Lower lobe of right lung (tissue), 2 donors: ENCODE results near the gene DOCK4. TPM values are rescaled to one million over a fixed set of nuclear protein-coding genes. Genes with fewer than 3 reads are reported as not detected.

Experiments used
- ATAC-seq, 2 donors: fragments of 200-7000 bp; cut with Tn5 transposase; one replicate each; pipeline ENCODE4 v1.9.1; 2020 to 2022; ENCODE audit warnings: mild to moderate bottlenecking in 2 of 2, moderate library complexity in 2 of 2
- DNase-seq: peaks from one replicate; pipeline ENCODE4 v3.0.0-alpha.2; 2020
- H3K27ac ChIP-seq: fragments of 200-600 bp; one replicate; pipeline ENCODE4 v1.8.0; 2022
- H3K27me3 ChIP-seq: fragments of 200-600 bp; one replicate; pipeline ENCODE4 v1.8.0; 2022; ENCODE audit warnings: low read depth
- H3K36me3 ChIP-seq: fragments of 200-600 bp; one replicate; pipeline ENCODE4 v1.8.0; 2022; ENCODE audit warnings: mild to moderate bottlenecking
- H3K4me1 ChIP-seq: fragments of 200-600 bp; one replicate; pipeline ENCODE4 v1.8.0; 2022
- H3K4me3 ChIP-seq: fragments of 200-600 bp; one replicate; pipeline ENCODE4 v1.8.0; 2022; ENCODE audit warnings: mild to moderate bottlenecking
- H3K9me3 ChIP-seq: fragments of 200-600 bp; one replicate; pipeline ENCODE4 v1.8.0; 2022
- intact Hi-C: fragments of 100-400 bp; cut with DNase I; formaldehyde crosslinking; loops from one replicate; pipeline ENCODE4 v1.11.0; 2022
- total RNA-seq: library from RNA; stranded (reverse); fragmentation: NEBNext Ultra II Directional; extraction: Animal tissue kit (Norgen Biotek cat#: 25700); gene quantifications from one replicate; pipeline ENCODE4 v1.2.1, GENCODE V29; 2021
- TF ChIP-seq, protein P1 (sequence below): fragments of 200-600 bp; IDR thresholded peaks from one replicate; pipeline ENCODE4 v1.8.0; 2022; ENCODE audit warnings: antibody characterized with exemption, mild to moderate bottlenecking
- donor health status: DM: no; HTN: yes; CAD: no; lungs with severe emphysema.

DOCK4 gene
- total RNA-seq, 1 donor from 2014 or later: 78.5 TPM

DNA sequence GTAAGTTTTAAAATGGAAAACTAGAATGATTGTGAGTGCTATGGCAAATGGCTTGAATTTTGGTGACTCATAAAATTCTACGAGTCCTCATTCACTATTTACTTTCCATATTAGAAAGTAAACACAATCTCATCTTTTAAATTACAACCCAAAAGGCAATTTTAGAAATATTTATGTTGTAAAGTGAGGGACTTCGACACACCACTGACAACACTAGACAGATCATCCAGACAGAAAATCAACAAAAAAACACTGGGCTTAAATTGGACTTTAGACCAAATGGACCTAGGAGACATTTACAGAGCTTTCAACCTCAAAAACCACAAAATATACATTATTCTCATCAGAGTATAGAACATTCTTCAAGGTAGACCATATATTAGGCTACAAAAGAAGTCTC, 30.4 kb upstream of the DOCK4 start:
- Histone ChIP-seq H3K27ac (no peak overlapping the region), H3K36me3 (no peaks in the 10 kb centered on the region), H3K4me1 (peaks cover 6% of the 10 kb centered on the region), H3K27me3 (no peaks in the 10 kb centered on the region), H3K4me3 (no peak overlapping the region), H3K9me3 (no peaks in the 10 kb centered on the region)
- ATAC-seq: no peak
- TF ChIP-seq, protein P1, sequence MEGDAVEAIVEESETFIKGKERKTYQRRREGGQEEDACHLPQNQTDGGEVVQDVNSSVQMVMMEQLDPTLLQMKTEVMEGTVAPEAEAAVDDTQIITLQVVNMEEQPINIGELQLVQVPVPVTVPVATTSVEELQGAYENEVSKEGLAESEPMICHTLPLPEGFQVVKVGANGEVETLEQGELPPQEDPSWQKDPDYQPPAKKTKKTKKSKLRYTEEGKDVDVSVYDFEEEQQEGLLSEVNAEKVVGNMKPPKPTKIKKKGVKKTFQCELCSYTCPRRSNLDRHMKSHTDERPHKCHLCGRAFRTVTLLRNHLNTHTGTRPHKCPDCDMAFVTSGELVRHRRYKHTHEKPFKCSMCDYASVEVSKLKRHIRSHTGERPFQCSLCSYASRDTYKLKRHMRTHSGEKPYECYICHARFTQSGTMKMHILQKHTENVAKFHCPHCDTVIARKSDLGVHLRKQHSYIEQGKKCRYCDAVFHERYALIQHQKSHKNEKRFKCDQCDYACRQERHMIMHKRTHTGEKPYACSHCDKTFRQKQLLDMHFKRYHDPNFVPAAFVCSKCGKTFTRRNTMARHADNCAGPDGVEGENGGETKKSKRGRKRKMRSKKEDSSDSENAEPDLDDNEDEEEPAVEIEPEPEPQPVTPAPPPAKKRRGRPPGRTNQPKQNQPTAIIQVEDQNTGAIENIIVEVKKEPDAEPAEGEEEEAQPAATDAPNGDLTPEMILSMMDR: no peak
- no peak for DNase-seq
- intact Hi-C loops: no loop called here

DNA sequence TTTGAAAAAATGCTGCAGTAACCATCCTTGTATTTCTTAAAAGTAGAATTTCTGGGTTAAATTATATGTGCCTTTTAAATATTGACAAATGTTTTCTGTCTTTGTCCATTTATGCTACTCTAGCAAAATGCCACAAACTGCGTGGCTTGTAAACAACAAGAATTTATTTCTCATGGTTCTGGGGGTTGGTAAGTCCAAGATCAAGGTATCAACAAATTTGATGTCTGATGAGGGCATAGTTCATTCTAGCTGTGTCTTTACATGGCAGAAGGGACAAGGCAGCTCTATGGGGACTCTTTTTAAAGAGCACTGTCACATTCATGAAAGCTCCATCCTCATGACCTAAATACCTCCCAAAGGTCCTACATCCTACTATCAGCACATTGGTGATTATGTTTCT, 27.9 kb upstream of the DOCK4 start:
- H3K9me3 ChIP-seq: no peaks in the 10 kb centered on the region
- no peaks in the 10 kb centered on the region for H3K36me3 ChIP-seq
- H3K4me1 ChIP-seq: peaks cover 6% of the 10 kb centered on the region
- TF ChIP-seq, protein P1: no peak
- intact Hi-C loops: no loop called here
- DNase-seq: no peak
- ATAC-seq: no peak
- H3K4me3 ChIP-seq: no peak overlapping the region
- H3K27ac ChIP-seq: no peak overlapping the region
- no peaks in the 10 kb centered on the region for H3K27me3 ChIP-seq

DNA sequence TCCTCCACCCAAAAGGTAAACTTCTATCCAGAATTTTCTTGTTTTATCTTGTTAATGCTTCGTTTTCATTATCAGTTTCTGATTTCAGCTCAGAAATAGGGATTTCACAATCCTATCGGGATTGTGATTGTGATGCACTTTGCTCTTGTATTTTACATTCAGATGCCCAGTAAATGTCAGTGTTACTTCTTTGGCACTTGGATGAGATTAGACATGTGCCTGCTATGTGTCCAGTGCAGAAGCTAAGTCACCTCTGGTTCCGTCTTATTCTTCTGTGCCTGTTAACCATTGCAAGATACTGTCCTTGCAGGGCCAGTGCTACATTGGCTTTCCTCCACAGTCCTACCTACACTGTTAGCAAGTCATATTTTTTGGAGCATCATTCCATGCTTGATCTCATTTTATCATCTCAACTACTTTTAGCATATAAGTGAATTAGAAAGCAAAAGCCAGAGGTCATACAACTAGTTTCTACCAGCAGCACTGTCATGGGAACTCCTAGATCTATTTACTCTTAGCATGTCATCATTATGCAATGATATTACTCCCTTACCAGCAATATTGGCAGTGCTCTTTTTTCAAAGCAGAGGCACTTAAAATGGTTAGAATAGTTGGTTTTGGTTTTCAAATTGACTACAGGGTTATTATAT, 27.0 kb upstream of the DOCK4 start:
- ATAC-seq (no peak), DNase-seq (no peak)
- H3K27me3 ChIP-seq: no peaks in the 10 kb centered on the region

DNA sequence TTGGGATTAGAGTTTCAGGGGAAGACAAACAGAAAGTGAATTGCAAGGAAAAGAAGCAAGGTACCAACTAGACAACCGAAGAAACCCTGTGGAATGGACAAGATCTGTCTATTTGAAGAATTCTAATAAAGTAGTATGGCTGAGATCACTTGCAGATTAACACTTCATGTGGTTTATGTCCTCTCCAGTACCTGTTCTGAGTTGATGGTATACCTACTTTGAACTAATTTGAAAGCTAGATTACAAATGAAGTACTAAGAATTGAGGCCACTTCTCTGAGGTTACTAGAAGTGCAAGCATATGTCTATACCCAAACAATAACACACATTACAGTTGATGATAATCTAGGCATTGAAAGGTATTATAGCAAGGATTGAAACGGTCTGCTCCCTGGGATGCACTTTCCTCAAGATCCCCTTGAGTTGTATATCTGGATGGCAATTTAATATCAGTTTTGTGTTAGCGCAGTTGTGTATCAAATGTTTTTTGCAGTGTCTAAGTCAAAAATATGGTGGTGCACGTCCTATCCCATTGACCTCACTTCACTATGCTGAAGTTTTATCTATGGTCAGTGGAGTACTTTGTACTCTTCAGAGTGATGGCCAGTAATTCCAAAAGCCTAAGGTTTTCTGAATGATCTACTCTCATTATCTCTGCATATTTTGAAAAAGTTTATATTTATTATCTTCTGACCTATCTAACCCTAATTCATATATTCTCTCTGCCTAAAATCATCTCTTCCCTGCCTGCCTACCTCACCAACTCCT, 26.2 kb upstream of the DOCK4 start:
- TF ChIP-seq, protein P1: no peak
- ATAC-seq: no peak

More for the DNA sequence above, 27.0 kb upstream of the DOCK4 start:
- intact Hi-C loops: no loop called here
- TF ChIP-seq, protein P1: no peak
- H3K9me3 ChIP-seq: no peaks in the 10 kb centered on the region
- H3K4me1 ChIP-seq: peaks cover 6% of the 10 kb centered on the region
- H3K27ac ChIP-seq: no peak overlapping the region
- no peaks in the 10 kb centered on the region for H3K36me3 ChIP-seq
- no peak overlapping the region for H3K4me3 ChIP-seq

DNA sequence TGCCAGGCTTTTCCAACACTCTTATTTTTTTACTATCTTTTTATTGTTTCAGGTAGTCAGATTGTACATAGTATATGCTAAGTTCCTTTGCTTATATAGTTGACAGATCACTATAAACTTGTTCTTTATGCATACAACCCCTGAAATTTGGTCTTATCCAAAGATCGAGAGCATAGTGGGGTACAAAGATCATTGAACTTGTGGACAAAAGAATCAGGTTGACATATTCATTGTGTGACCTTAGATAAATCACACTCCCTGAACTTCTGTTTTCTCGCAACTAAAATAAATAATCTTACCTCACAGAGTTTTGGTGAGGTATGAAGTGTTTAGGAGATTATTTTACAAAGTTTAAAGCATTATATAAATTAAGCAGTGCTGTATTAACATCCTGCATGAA, 22.4 kb upstream of the DOCK4 start:
- intact Hi-C loops: no loop called here
- H3K4me1 ChIP-seq: peaks cover 6% of the 10 kb centered on the region
- DNase-seq (no peak), ATAC-seq (no peak)
- no peaks in the 10 kb centered on the region for H3K36me3 ChIP-seq
- TF ChIP-seq, protein P1: no peak
- no peaks in the 10 kb centered on the region for H3K27me3 ChIP-seq
- H3K4me3 ChIP-seq: no peak overlapping the region
- no peaks in the 10 kb centered on the region for H3K9me3 ChIP-seq
- H3K27ac ChIP-seq: no peak overlapping the region

More for the DNA sequence above, 26.2 kb upstream of the DOCK4 start:
- no peaks in the 10 kb centered on the region for H3K9me3 ChIP-seq
- DNase-seq: no peak
- no peak overlapping the region for H3K27ac ChIP-seq
- no peaks in the 10 kb centered on the region for H3K27me3 ChIP-seq
- peaks cover 6% of the 10 kb centered on the region for H3K4me1 ChIP-seq
- intact Hi-C loops: no loop called here
- H3K4me3 ChIP-seq: no peak overlapping the region
- H3K36me3 ChIP-seq: no peaks in the 10 kb centered on the region
